Measurements from ENCODE around the gene SLC41A3. TPM values are rescaled to one million over a fixed set of nuclear protein-coding genes. Genes with fewer than 3 reads are reported as not detected.

The SLC41A3 gene
- total RNA-seq, 4 donors from 2014 or later, result 32.3 to 51.3 (median 44.0) TPM

DNA sequence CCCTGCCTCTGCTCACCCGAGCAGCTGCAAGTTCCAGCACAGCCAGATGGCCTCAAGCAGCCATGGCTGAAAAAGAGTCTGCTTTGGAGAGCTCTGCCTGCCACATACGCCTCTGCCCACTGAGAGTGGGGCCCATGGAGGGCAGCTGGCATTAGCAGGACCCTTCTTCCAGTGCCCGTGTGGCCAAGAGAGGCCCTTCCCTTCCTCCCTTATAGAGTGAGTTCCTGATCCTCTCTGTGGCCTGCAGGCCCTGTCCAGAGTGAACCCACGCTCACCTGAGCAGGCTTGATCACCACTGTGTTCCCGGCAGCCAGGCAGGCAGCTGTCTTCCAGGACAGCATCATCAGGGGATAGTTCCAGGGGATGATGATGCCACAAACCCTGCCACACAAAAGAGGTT lies 41.4 kb upstream of the SLC41A3 start:
- WGBS, result 86% methylated on average over 5 of the region's 5 CpGs
- peak; percentile 14 to 16 for DNase-seq (ENCODE audit: low spot score in 2 of 2)

DNA sequence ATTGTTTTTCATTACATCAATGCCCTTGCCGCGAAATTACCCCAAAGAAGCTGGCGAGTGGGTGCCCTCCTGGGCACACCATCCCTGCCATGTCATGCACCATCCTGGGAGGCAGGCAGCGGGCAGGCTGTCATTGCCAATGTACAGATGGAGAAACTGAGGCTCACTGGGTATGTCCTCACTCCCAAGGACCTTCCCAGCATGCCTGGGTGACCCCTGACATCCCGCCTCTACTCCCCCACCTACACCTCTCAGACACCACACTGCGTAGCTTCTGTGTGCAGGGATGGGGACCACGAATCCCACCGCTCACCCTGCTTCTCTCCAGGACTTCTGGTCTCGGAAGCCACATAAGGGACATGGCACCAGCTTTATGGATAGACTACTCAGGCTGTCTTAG lies 41.0 kb upstream of the SLC41A3 start:
- H3K36me3 ChIP-seq, result no peaks in the 10 kb centered on the region
- H3K27ac ChIP-seq, result no peak overlapping the region
- peak; percentile 35 to 48 for DNase-seq (ENCODE audit: low spot score in 2 of 2)
- no peaks in the 10 kb centered on the region for H3K9me3 ChIP-seq
- H3K4me3 ChIP-seq, result no peak overlapping the region
- TF ChIP-seq POLR2AphosphoS5 (IDR thresholded peaks at IDR 0.05) (no peak), EP300 (IDR thresholded peaks at IDR 0.05) (no peak), POLR2A (IDR thresholded peaks at IDR 0.05) (no peak)
- TF ChIP-seq, protein P1, sequence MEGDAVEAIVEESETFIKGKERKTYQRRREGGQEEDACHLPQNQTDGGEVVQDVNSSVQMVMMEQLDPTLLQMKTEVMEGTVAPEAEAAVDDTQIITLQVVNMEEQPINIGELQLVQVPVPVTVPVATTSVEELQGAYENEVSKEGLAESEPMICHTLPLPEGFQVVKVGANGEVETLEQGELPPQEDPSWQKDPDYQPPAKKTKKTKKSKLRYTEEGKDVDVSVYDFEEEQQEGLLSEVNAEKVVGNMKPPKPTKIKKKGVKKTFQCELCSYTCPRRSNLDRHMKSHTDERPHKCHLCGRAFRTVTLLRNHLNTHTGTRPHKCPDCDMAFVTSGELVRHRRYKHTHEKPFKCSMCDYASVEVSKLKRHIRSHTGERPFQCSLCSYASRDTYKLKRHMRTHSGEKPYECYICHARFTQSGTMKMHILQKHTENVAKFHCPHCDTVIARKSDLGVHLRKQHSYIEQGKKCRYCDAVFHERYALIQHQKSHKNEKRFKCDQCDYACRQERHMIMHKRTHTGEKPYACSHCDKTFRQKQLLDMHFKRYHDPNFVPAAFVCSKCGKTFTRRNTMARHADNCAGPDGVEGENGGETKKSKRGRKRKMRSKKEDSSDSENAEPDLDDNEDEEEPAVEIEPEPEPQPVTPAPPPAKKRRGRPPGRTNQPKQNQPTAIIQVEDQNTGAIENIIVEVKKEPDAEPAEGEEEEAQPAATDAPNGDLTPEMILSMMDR (IDR thresholded peaks at IDR 0.05), result no peak
- peaks cover 6% of the 10 kb centered on the region for H3K4me1 ChIP-seq
- no peaks in the 10 kb centered on the region for H3K27me3 ChIP-seq
- WGBS, result 80% methylated on average over 9 of the region's 9 CpGs

More for the DNA sequence above, 41.4 kb upstream of the SLC41A3 start:
- TF ChIP-seq EP300 (IDR thresholded peaks at IDR 0.05), result no peak
- no peak for TF ChIP-seq POLR2AphosphoS5 (IDR thresholded peaks at IDR 0.05)
- TF ChIP-seq, protein P1 (IDR thresholded peaks at IDR 0.05), result no peak
- TF ChIP-seq POLR2A (IDR thresholded peaks at IDR 0.05), result no peak
- Histone ChIP-seq H3K27ac (no peak overlapping the region), H3K36me3 (no peaks in the 10 kb centered on the region), H3K4me3 (no peak overlapping the region), H3K27me3 (no peaks in the 10 kb centered on the region), H3K4me1 (peaks cover 6% of the 10 kb centered on the region), H3K9me3 (no peaks in the 10 kb centered on the region)

DNA sequence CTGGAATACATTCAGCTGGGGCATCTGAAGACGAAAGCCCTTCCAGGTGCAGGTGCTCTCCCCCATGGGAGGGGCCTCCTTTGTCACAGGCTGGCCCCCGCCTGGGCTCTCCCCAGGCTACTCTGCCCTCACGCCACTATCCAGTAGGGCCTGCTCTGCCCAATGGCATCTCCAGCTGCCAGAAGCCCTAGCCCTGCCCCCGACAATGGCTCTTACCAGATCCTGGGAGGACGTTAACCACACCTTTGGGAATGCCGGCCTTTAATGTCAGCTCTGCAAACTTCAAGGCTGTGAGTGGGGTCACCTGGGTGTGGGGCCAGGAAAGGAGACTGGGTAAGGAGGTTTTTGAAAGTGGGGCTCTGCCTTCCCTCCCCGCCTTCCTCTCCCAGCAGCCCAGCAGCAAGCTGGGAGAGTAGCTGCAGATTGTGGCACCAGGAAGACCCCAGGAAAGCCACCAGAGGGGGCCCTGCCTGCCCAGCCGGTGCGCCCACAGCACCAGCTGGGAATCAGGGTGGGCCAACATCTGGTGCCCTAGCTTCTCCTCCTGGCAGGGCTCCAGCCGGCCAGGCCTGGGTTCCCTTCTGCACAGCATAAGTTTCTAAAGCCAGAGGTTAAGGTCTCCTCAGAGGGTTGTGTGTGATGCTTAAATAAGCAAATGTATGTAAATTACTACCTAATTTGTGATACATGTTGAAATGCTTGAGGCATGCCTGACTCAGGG lies 40.4 kb upstream of the SLC41A3 start:
- DNase-seq (ENCODE audit: low spot score in 2 of 2), result peak; percentile 55 to 71
- WGBS, result 79% methylated on average over 9 of the region's 10 CpGs
- Histone ChIP-seq H3K9me3 (no peaks in the 10 kb centered on the region), H3K4me3 (no peak overlapping the region), H3K27me3 (no peaks in the 10 kb centered on the region), H3K4me1 (peaks cover 1% of the 10 kb centered on the region), H3K27ac (no peak overlapping the region), H3K36me3 (no peaks in the 10 kb centered on the region)
- TF ChIP-seq, protein P1 (IDR thresholded peaks at IDR 0.05), result no peak
- TF ChIP-seq POLR2AphosphoS5 (IDR thresholded peaks at IDR 0.05), result no peak
- TF ChIP-seq EP300 (IDR thresholded peaks at IDR 0.05), result no peak
- TF ChIP-seq POLR2A (IDR thresholded peaks at IDR 0.05), result no peak

DNA sequence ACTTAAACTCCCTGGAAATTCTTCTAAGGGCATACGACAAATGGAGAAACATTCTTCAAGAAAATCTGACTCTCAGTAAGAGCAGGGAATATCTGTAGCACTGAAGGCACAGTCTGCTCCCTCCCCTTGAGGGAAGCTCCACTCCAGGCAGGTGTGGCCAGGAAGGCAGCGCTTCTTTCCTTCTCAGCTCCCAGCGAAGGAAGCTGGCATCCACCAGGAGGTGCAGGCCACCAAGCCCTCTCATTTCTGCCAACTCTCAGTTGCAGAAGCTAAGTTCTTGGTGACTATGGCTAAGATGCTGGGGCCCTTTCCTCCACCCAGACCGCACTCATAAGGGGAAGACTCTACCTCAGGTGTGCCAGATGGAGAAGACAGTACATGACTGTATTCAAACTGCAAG lies 37.7 kb upstream of the SLC41A3 start:
- peak; percentile 21 to 52 for DNase-seq (ENCODE audit: low spot score in 2 of 2)

DNA sequence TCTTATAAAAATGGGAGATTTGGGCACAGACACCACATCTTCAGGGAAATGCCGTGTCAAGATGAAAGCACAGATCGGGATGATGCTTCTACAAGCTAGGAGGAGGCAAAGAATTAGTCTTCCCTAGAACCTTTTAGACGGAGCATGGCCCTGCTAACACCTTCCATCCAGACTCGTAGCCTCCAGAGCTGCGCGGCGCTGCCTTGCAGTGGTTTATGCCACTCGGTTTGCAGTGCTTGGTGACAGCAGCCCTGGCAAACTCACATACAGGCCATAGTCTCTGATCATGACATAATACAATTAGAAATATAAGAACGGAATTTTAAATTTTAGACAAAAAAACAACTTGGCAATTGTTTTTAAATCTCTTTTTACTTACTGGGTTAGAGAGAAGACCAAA lies 37.1 kb upstream of the SLC41A3 start:
- Histone ChIP-seq H3K9me3 (no peaks in the 10 kb centered on the region), H3K27me3 (no peaks in the 10 kb centered on the region), H3K27ac (no peak overlapping the region), H3K36me3 (no peaks in the 10 kb centered on the region), H3K4me1 (no peaks in the 10 kb centered on the region), H3K4me3 (no peak overlapping the region)
- 87% methylated on average over 9 of the region's 9 CpGs for WGBS
- peak; percentile 10 to 43 for DNase-seq (ENCODE audit: low spot score in 2 of 2)
- TF ChIP-seq, protein P1 (IDR thresholded peaks at IDR 0.05), result no peak
- TF ChIP-seq POLR2A (IDR thresholded peaks at IDR 0.05) (no peak), EP300 (IDR thresholded peaks at IDR 0.05) (no peak), POLR2AphosphoS5 (IDR thresholded peaks at IDR 0.05) (no peak)

More for the DNA sequence above, 37.7 kb upstream of the SLC41A3 start:
- H3K4me1 ChIP-seq, result no peaks in the 10 kb centered on the region
- no peaks in the 10 kb centered on the region for H3K9me3 ChIP-seq
- H3K36me3 ChIP-seq, result no peaks in the 10 kb centered on the region
- H3K27ac ChIP-seq, result no peak overlapping the region
- H3K4me3 ChIP-seq, result no peak overlapping the region
- TF ChIP-seq EP300 (IDR thresholded peaks at IDR 0.05), result no peak
- no peak for TF ChIP-seq POLR2A (IDR thresholded peaks at IDR 0.05)
- no peak for TF ChIP-seq POLR2AphosphoS5 (IDR thresholded peaks at IDR 0.05)
- TF ChIP-seq, protein P1 (IDR thresholded peaks at IDR 0.05), result no peak
- no peaks in the 10 kb centered on the region for H3K27me3 ChIP-seq
- WGBS, result 83% methylated on average over 4 of the region's 4 CpGs

Measured in suprapubic skin (tissue), 4 donors.